Measurements from ENCODE around the gene MRPL1.
"Not testable (repeated sequence)": the region's sequence is repeated elsewhere in the genome, so short reads cannot be mapped to it uniquely, and the experiment has no call there.

Gene MRPL1

DNA sequence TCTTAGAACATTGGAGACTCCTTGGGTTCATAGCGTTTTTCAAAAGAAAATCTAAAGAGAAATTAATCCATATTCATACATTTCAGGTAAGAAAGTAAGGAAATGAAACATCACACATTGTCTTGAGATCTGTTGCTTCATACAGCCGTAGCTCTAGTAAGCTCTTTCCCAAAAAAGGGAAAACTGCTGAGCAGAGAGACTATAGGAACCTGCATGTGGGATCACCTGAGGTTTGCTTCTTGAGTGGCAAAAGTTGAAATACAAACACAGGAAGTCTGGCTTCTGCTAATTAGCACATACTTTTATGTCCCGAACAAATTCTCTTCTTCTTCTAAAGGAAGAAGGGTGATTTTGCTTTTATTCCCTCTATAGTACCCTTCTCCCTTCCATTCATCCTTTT, 57.7 kb downstream of the MRPL1 start:
- no peak for DNase-seq

DNA sequence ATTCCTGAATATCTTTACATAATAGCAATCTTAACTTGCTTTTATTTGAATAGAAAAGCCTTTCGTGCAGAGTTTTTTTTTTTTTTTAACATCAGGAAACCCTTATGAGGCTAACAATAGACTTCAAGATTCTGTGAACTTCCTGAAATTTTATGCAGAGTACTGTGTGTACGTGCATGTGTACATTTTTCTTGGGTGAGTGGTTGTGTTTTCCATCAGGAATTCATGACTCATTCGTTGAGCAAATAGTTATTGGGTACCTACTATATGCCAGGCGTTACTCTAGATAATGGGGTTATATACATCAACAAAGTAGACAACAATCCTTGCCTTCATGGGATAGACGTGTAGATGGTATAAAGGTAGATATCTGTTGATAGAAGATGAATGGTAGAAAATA, 59.1 kb downstream of the MRPL1 start:
- DNase-seq, result no peak

DNA sequence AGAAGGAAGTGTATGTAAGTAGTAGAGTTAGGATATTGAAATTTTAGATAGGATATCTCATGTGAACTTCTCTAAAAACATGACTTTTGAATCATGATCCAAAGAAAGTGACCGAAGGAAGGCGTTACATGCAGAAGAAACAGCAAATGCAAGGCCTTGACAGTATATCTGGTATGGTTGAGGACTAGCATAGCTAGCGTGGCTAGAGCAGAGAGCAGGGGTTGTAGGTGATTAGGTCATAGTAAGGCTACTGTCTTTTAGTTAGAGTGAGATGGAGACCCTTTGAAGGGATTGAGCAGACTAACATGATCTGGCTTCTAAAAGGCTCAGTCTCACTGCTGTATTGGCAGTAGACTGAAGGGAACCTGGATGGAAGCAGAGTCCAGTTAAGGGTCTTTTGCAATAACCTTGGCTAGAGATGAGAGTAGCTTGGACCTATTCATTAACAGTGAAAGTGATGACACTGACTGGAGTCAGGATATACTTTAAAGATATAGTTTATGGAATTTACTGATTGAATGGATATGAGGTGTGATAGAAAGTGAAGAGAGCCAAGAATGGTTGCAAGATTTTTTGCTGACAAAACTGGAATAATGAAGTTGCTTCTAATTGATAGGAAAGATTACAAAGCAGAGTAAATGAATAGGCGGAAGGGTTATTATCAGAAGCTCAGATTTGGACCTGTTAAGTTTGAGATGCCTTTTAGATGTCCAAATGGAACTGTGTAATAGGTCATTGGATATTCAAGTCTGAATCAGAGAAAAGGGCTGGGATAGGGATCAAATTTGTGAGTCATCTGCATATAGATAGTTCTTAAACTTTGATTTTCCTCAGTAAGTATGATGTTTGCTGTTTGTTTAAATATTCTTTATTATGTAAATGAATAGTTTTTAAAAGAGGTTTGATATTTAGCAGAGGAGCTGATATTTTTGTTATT, 59.8 kb downstream of the MRPL1 start:
- DNase-seq, result no peak

- no peak for DNase-seq
Observed at GRCh38 chr4:77927991-77928925, 65.6 kb downstream of the MRPL1 start.

DNA sequence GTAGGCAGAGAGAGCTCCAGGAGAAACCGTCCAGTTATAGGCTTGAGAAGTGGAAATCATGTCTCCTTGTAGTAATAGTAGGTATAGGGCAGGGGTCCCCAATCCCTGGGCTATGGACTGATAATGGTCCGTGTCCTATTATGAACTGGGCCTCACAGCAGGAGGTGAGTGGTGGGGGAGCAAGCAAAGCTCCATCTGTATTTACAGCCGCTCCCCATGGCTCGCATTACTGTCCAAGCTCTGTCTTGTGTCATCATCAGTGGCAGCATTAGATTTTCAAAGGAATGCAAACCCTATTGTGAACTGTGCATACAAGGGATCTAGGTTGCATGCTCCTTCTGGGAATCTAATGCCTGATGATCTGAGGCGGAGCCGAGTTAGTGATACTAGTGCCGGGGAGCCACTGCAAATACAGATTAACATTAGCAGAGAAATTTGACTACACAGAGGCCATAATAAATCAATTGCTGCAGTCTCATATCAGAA, 67.6 kb downstream of the MRPL1 start:
- DNase-seq, result no peak

GRCh38 chr4:77930876-77931275, 68.2 kb downstream of the MRPL1 start:
- DNase-seq, result no peak

DNA sequence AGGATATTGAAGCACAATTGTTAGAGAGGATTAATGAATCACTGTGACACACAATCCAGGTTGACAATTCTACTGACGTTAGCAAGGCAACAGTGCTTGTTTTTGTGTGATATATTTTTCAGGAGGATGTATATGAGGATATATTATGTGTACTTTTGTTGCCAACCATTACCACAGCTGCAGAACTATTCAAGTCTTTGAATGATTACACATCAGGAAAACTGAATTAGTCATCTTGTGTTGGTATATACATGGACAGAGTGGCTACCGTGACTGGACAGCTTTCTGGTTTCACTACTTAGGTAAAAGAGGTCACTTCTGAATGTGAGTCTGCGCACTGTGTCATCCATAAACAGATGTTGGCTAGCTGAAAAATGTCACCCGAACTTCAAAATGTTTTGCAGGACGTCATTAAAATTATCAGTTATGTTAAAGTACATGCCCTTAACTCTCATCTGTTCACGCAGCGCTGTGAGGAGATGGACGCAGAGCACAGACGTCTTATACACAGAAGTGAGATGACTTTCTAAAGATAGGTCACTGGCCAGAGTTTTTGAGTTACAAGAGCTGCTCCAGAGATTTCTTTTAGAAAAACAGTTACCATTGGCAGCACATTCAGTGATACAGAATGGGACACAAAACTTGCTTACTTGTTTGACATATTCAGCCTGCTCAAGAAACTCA, 69.0 kb downstream of the MRPL1 start:
- DNase-seq, result no peak

- DNase-seq, result no peak
Observed at GRCh38 chr4:77938560-77938959, 75.9 kb downstream of the MRPL1 start.

DNA sequence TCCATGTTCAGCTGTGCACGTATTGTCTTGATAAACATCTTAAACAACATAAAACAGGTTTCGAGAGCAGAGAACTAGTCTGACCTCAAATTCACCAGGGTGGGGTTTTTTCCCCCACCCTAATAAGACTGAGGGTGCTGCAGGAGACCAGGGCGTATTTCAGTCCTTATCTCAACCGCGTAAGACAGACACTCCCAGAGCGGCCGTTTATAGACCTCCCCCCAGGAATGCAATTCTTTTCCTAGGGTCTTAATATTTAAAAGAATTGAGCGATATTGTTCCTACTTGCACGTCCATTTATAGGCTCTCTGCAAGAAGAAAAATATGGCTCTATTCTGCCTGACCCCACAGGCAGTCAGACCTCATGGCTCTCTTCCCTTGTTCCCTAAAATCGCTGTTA, 83.3 kb downstream of the MRPL1 start:
- DNase-seq, result not testable (repeated sequence)

GRCh38 chr4:77950203-77950602, 87.6 kb downstream of the MRPL1 start:
- no peak for DNase-seq

DNA sequence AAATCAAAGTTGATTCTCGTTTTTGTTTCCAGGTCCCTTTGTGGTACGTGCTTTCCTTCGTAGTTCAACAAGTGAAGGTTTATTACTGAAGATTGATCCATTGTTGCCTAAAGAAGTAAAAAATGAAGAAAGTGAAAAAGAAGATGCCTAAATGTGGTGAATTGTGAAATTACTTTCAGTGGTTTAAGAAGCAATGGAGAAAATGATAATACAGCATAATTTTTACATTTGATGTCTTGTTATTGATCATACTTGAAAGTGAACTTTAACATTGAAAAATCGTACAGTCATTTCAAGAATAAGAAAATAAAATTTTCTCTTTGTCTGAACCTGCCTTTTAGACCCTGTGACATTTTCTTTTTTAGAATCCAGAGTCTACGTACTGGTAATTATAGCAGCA, 89.8 kb downstream of the MRPL1 start:
- no peak for DNase-seq

GRCh38 chr4:77954690-77955089, 92.1 kb downstream of the MRPL1 start:
- DNase-seq, result no peak

GRCh38 chr4:77956917-77957316, 94.3 kb downstream of the MRPL1 start:
- DNase-seq, result no peak

DNA sequence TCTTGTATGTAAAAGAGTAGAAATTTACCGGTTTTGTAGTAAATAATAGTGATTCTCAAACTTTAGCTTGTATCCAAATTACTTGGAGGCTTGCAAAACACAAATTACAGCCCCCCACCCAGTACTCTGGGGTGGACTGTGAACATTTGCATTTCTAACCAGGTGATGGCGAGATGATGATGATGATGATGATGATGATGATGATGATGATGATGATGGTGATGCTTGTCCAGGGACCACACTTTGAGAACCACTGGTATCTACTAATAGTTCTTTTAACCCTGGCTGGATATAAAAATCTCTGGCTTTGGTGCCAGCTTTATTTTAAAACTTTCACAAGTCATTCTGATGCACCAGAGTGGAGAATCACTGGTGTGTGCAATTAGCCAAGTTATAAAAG, 96.3 kb downstream of the MRPL1 start:
- no peak for DNase-seq

GRCh38 chr4:77959566-77960338, 97.1 kb downstream of the MRPL1 start:
- no peak for DNase-seq

GRCh38 chr4:77960367-77960766, 97.7 kb downstream of the MRPL1 start:
- DNase-seq, result no peak

GRCh38 chr4:77963004-77963403, 100.4 kb downstream of the MRPL1 start:
- DNase-seq, result no peak

DNA sequence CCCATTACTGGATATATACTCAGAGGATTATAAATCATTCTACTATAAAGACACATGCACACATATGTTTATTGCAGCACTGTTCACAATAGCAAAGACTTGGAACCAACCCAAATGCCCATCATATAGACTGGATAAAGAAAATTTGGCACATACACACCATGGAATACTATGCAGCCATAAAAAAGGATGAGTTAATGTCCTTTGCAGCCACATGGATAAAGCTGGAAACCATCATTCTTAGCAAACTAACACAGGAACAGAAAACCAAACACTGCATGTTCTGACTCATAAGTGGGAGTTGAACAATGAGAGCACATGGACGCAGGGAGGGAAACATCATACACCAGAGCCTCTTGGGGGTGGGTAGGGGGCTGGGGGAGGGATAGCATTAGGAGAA, 111.0 kb downstream of the MRPL1 start:
- not testable (repeated sequence) for DNase-seq

DNA sequence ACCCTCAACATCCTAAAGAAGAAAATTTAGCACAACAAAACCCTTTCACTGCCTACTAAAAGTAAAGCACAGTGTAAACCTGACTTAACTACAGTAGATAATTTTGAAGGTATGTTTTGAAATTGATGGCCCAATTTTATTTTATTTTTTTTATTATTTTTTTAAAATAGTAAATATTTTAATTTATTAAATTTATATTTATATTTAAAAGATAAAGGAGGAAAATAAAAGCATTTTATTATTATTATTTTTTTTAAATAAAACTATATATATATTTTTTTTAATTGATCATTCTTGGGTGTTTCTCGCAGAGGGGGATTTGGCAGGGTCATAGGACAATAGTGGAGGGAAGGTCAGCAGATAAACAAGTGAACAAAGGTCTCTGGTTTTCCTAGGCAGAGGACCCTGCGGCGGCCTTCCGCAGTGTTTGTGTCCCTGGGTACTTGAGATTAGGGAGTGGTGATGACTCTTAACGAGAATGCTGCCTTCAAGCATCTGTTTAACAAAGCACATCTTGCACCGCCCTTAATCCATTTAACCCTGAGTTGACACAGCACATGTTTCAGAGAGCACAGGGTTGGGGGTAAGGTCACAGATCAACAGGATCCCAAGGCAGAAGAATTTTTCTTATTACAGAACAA, 120.4 kb downstream of the MRPL1 start:
- DNase-seq, result not testable (repeated sequence)

GRCh38 chr4:77983612-77984311, 121.1 kb downstream of the MRPL1 start:
- DNase-seq, result not testable (repeated sequence)

- no peak for DNase-seq
Observed at GRCh38 chr4:77989968-77990367, 127.3 kb downstream of the MRPL1 start.

Measured in cortex of kidney (tissue), 1 donor.